SK-N-SH treated with all-trans-retinoic acid at 6 μM for 48 hours (cell line): ENCODE data around the gene ZFHX3.

Experiments used
- ATAC-seq: fragments of 200-7000 bp; cut with Tn5 transposase; 3 replicates; pipeline ENCODE4 v1.9.1; 2020; ENCODE audit warnings: mild to moderate bottlenecking, moderate library complexity
- ARNTL ChIP-seq: fragments of 450-650 bp; formaldehyde crosslinking; IDR thresholded peaks from 2 replicates; pipeline ENCODE4 v1.5.0; 2020; ENCODE audit warnings: low read depth, mild to moderate bottlenecking, moderate library complexity, borderline replicate concordance
- BACH2 ChIP-seq: fragments of 250-450 bp; sonication (Bioruptor Pico); IDR thresholded peaks from 2 replicates; pipeline ENCODE4 v1.9.0; 2021; ENCODE audit warnings: mild to moderate bottlenecking, borderline replicate concordance
- ISL1 ChIP-seq: fragments of 250-450 bp; sonication (Bioruptor Pico); IDR thresholded peaks from 2 replicates; pipeline ENCODE4 v2.1.2; 2022; ENCODE audit warnings: mild to moderate bottlenecking, moderate library complexity
- OSR1 ChIP-seq: fragments of 250-450 bp; sonication (Bioruptor Pico); IDR thresholded peaks from 2 replicates; pipeline ENCODE4 v1.8.0; 2022; ENCODE audit warnings: moderate library complexity, mild to moderate bottlenecking, inconsistent platforms
- PPARA ChIP-seq: fragments of 250-450 bp; sonication (Bioruptor Pico); IDR thresholded peaks from 2 replicates; pipeline ENCODE4 v1.5.0; 2020; ENCODE audit warnings: mild to moderate bottlenecking, borderline replicate concordance
- SNAI2 ChIP-seq: fragments of 250-450 bp; sonication (Bioruptor Pico); IDR thresholded peaks from 2 replicates; pipeline ENCODE4 v1.5.0; 2020; ENCODE audit warnings: mild to moderate bottlenecking, moderate library complexity
- TCF4 ChIP-seq: fragments of 250-450 bp; sonication (Bioruptor Pico); IDR thresholded peaks from 2 replicates; pipeline ENCODE4 v1.8.0; 2021; ENCODE audit warnings: mild to moderate bottlenecking, moderate library complexity, borderline replicate concordance
- ZFP3 ChIP-seq: fragments of 250-450 bp; sonication (Bioruptor Pico); IDR thresholded peaks from 2 replicates; pipeline ENCODE4 v1.5.0; 2020; ENCODE audit warnings: mild to moderate bottlenecking, moderate library complexity
- ZFP30 ChIP-seq: fragments of 450-650 bp; formaldehyde crosslinking; IDR thresholded peaks from 2 replicates; pipeline ENCODE4 v1.5.0; 2022; ENCODE audit warnings: mild to moderate bottlenecking, moderate library complexity
- ZNF565 ChIP-seq: fragments of 450-650 bp; formaldehyde crosslinking; conservative IDR thresholded peaks from 2 replicates; pipeline ENCODE4 v1.5.0; 2020; ENCODE audit warnings: low read depth, mild to moderate bottlenecking, moderate library complexity
- ZNF70 ChIP-seq: fragments of 450-650 bp; formaldehyde crosslinking; IDR thresholded peaks from 2 replicates; pipeline ENCODE4 v1.5.0; 2020; ENCODE audit warnings: mild to moderate bottlenecking, moderate library complexity
- ZNF8 ChIP-seq: fragments of 450-650 bp; formaldehyde crosslinking; IDR thresholded peaks from 2 replicates; pipeline ENCODE4 v1.5.0; 2020; ENCODE audit warnings: mild to moderate bottlenecking, moderate library complexity
- TF ChIP-seq, protein P1 (sequence below): fragments of 250-450 bp; sonication (Bioruptor Pico); IDR thresholded peaks from 2 replicates; pipeline ENCODE4 v1.5.0; 2020; ENCODE audit warnings: mild to moderate bottlenecking, moderate library complexity
- TF ChIP-seq, protein P2 (sequence below): fragments of 250-450 bp; sonication (Bioruptor Pico); IDR thresholded peaks from 2 replicates; pipeline ENCODE4 v1.8.0; 2021; ENCODE audit warnings: low read depth, mild to moderate bottlenecking, moderate library complexity, borderline replicate concordance
- TF ChIP-seq, protein P3 (sequence below): fragments of 250-450 bp; sonication (Bioruptor Pico); IDR thresholded peaks from 2 replicates; pipeline ENCODE4 v1.8.0; 2020; ENCODE audit warnings: mild to moderate bottlenecking, moderate library complexity, borderline replicate concordance

Gene ZFHX3

DNA sequence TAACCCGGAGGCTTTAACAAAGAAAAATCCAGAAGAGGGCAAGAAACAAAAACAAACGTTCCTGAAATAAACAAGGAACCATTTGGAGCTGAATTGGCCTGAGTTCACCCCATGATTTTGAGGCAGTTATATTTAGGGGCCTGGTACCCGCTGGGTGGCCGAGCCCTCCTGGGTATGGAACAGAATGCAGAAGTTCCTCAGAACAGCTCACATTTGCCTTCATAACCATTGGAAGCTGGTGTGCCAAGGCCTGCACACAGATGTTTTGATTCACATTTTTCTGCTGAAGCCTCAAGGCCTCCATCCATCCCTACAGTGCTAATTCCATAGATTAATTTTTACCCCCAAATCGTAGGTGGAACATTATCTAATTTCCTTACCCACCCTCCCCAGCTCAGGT is 3.3 kb upstream of the ZFHX3 start (continued):
- TF ChIP-seq PPARA (CRISPR knock-in tag) (no peak), SNAI2 (CRISPR knock-in tag) (no peak), ISL1 (CRISPR knock-in tag) (no peak)
- TF ChIP-seq, protein P1, sequence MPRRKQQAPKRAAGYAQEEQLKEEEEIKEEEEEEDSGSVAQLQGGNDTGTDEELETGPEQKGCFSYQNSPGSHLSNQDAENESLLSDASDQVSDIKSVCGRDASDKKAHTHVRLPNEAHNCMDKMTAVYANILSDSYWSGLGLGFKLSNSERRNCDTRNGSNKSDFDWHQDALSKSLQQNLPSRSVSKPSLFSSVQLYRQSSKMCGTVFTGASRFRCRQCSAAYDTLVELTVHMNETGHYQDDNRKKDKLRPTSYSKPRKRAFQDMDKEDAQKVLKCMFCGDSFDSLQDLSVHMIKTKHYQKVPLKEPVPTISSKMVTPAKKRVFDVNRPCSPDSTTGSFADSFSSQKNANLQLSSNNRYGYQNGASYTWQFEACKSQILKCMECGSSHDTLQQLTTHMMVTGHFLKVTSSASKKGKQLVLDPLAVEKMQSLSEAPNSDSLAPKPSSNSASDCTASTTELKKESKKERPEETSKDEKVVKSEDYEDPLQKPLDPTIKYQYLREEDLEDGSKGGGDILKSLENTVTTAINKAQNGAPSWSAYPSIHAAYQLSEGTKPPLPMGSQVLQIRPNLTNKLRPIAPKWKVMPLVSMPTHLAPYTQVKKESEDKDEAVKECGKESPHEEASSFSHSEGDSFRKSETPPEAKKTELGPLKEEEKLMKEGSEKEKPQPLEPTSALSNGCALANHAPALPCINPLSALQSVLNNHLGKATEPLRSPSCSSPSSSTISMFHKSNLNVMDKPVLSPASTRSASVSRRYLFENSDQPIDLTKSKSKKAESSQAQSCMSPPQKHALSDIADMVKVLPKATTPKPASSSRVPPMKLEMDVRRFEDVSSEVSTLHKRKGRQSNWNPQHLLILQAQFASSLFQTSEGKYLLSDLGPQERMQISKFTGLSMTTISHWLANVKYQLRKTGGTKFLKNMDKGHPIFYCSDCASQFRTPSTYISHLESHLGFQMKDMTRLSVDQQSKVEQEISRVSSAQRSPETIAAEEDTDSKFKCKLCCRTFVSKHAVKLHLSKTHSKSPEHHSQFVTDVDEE (CRISPR knock-in tag) = no peak

DNA sequence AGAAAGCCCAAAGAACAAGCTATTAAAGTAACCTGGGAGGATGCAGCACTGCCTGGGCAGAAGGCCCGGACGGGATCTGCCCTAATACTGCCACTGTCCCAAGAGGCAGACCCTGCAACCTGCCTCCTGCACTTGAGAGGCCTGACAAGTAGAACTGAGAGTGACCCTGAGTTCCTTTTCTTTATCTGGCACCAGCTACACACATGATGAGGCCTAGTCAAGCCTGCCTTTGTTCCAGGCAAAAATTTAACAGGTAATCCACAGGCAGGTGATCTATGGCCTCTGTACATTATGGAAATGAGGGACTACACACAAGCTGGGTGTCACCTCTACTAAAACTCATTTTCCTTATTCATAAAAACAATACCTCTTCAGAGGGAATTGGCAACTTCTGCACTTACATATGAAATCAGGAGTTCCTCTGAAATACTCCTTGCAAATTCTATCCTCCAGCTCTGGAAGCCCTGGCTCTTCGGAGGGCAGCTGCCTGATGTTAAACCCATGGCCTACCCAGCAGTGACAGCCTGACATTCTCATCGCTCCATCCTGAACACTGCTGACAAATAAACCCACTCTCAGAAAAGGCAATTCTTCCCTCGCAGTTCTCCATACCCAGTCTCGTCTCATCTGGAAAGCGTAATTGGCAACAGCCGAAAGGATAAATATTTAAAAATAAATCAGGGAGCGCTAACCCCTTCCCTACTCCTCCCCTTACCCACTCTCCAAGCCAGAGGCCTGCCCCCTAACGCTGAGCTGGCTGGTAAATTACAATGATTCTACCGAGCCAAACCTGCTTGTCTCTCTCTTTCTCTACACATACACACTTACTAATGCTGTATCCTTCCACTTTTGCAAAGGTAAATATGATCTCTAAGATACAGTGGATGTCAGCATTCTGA is 2.5 kb upstream of the ZFHX3 start:
- TF ChIP-seq ZNF70 (no peak), ZFP3 (no peak), ZNF8 (CRISPR knock-in tag) (no peak), BACH2 (CRISPR knock-in tag) (no peak)
- TF ChIP-seq, protein P2, sequence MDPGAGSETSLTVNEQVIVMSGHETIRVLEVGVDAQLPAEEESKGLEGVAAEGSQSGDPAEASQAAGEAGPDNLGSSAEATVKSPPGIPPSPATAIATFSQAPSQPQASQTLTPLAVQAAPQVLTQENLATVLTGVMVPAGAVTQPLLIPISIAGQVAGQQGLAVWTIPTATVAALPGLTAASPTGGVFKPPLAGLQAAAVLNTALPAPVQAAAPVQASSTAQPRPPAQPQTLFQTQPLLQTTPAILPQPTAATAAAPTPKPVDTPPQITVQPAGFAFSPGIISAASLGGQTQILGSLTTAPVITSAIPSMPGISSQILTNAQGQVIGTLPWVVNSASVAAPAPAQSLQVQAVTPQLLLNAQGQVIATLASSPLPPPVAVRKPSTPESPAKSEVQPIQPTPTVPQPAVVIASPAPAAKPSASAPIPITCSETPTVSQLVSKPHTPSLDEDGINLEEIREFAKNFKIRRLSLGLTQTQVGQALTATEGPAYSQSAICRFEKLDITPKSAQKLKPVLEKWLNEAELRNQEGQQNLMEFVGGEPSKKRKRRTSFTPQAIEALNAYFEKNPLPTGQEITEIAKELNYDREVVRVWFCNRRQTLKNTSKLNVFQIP = no peak
- ATAC-seq = peak; percentile 23

DNA sequence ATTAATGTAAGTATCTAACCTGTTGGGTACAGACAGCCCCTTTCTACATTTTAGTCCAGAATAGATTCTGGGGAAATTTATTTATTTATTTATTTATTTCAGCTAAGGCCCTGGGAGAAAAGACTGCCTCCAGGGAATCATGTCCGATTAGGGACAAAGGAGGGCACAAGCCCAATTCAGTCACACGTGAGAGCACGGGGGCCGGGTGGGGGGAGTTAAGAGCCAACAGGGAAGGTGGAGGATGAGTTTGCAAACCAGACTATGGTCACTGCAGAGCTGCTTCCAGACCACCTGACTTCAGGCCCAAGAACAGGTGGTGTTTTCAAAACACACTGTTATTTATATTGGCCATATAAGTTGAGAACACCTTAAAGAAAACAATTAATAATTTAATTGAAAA is 1.6 kb upstream of the ZFHX3 start:
- no peak for ATAC-seq

More for the DNA sequence above, 1.6 kb upstream of the ZFHX3 start:
- no peak for TF ChIP-seq PPARA (CRISPR knock-in tag)
- no peak for TF ChIP-seq ARNTL (CRISPR knock-in tag)
- TF ChIP-seq ZNF8 (CRISPR knock-in tag) = no peak
- TF ChIP-seq, protein P2 = no peak
- TF ChIP-seq OSR1 (CRISPR knock-in tag) = no peak
- TF ChIP-seq ZNF565 (CRISPR knock-in tag) = no peak
- no peak for TF ChIP-seq SNAI2 (CRISPR knock-in tag)
- TF ChIP-seq, protein P1 (CRISPR knock-in tag) = no peak
- no peak for TF ChIP-seq TCF4 (CRISPR knock-in tag)
- TF ChIP-seq ZFP3 = no peak
- no peak for TF ChIP-seq ISL1 (CRISPR knock-in tag)
- no peak for TF ChIP-seq ZFP30
- TF ChIP-seq, protein P3, sequence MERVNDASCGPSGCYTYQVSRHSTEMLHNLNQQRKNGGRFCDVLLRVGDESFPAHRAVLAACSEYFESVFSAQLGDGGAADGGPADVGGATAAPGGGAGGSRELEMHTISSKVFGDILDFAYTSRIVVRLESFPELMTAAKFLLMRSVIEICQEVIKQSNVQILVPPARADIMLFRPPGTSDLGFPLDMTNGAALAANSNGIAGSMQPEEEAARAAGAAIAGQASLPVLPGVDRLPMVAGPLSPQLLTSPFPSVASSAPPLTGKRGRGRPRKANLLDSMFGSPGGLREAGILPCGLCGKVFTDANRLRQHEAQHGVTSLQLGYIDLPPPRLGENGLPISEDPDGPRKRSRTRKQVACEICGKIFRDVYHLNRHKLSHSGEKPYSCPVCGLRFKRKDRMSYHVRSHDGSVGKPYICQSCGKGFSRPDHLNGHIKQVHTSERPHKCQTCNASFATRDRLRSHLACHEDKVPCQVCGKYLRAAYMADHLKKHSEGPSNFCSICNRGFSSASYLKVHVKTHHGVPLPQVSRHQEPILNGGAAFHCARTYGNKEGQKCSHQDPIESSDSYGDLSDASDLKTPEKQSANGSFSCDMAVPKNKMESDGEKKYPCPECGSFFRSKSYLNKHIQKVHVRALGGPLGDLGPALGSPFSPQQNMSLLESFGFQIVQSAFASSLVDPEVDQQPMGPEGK = no peak
- no peak for TF ChIP-seq BACH2 (CRISPR knock-in tag)
- TF ChIP-seq, all 23 proteins: peak for 0
